Stimulated activated CD8-positive, alpha-beta memory T cell treated with anti-CD3 and anti-CD28 coated beads, Interleukin-2, amount 100 ng/mL, for 48 hours (primary cell): ENCODE data around the gene B3GNT5.
A peak's percentile ranks its signal among the peaks of the same experiment; 100 is the strongest.
"Not testable (repeated sequence)": the region's sequence is repeated elsewhere in the genome, so short reads cannot be mapped to it uniquely, and the experiment has no call there.

Experiments used
- DNase-seq, 2 donors: peaks; one replicate each; pipeline ENCODE4 v3.0.0-alpha.2; 2020; ENCODE audit warnings: low read depth in 2 of 2

Gene B3GNT5

DNA sequence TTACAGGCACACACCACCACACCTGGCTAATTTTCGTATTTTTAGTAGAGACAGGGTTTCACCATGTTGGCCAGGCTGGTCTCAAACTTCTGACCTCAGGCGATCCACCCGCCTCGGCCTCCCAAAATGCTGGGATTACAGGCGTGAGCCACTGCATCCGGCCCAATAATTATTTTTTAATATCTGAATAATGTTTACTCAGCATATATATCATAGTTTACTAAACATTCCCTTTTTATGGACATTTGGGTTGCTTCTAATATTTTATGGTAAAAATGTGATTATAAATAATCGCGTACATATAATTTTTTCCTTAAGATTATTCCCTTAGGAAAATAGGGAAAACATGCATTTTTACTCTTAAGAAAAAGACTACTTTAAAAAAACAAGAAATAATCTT lies 22.8 kb upstream of the B3GNT5 start:
- not testable (repeated sequence) for DNase-seq

DNA sequence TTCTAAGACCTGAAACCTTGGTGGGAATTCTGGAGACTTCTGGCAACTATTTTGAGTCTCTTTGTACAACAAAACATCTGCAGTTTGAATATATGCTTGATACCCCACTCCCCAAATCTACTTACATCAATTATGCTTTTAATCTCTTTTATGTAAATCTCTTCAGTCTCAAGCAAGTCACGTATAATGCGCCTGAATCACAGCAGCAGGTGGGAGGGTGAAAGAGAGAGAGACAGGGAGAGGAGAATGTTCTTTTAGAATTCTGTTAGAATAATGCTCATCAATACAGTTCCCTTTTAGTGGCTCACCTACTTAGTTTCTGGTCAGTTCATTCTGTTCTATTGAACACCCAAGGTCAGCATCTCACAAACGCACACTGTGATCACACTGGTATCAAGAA lies 22.2 kb upstream of the B3GNT5 start:
- DNase-seq = no peak

DNA sequence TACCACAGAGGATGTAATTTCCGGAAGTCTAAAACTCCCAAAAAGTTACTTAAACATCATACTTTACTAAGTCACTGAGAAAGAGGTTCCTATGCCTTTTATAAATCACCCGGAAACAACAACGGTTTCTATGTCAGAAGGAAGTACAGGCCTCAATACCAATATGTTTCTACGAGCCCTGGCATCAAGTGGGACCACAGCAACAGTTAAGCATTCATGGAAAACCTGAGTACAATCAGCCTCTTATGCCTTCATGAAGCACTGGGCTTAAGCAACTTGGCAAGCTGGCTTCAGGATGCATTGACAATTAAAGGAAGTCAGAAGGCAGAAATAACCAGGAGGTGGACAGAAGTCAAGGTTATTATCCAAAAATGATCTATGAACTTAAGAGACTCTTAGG lies 19.1 kb upstream of the B3GNT5 start:
- no peak for DNase-seq

- no peak for DNase-seq
These were observed 14.0 kb upstream of the B3GNT5 start for GRCh38 chr3:183239046-183239445.

GRCh38 chr3:183242431-183242830 lies 10.6 kb upstream of the B3GNT5 start:
- DNase-seq = no peak

DNA sequence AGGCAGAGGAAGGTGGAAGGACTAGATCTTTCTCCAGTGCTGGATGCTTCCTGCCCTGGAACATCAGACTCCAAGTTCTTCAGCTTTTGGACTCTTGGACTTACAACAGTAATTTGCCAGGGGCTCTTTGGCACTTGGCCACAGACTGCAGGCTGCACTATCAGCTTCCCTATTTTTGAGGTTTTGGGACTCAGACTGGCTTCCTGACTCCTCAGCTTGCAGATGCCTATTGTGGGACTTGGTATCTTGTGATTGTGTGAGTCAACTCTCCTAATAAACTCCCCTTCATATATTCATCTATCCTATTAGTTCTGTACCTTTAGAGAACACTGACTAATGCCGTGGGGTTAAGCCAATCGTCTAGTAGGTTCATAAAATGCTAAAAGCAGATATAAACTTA lies 8.8 kb upstream of the B3GNT5 start:
- no peak for DNase-seq

GRCh38 chr3:183244981-183245476 lies 8.0 kb upstream of the B3GNT5 start:
- no peak for DNase-seq

- no peak for DNase-seq
These were observed 6.0 kb upstream of the B3GNT5 start for GRCh38 chr3:183247011-183247589.

- no peak for DNase-seq
These were observed 3.9 kb upstream of the B3GNT5 start for GRCh38 chr3:183249006-183249718.

GRCh38 chr3:183252118-183252782 lies 803 bp upstream of the B3GNT5 start:
- no peak for DNase-seq

- peak; percentile 12 to 19 for DNase-seq
These were observed 754 bp downstream of the B3GNT5 start for GRCh38 chr3:183253528-183254486.

DNA sequence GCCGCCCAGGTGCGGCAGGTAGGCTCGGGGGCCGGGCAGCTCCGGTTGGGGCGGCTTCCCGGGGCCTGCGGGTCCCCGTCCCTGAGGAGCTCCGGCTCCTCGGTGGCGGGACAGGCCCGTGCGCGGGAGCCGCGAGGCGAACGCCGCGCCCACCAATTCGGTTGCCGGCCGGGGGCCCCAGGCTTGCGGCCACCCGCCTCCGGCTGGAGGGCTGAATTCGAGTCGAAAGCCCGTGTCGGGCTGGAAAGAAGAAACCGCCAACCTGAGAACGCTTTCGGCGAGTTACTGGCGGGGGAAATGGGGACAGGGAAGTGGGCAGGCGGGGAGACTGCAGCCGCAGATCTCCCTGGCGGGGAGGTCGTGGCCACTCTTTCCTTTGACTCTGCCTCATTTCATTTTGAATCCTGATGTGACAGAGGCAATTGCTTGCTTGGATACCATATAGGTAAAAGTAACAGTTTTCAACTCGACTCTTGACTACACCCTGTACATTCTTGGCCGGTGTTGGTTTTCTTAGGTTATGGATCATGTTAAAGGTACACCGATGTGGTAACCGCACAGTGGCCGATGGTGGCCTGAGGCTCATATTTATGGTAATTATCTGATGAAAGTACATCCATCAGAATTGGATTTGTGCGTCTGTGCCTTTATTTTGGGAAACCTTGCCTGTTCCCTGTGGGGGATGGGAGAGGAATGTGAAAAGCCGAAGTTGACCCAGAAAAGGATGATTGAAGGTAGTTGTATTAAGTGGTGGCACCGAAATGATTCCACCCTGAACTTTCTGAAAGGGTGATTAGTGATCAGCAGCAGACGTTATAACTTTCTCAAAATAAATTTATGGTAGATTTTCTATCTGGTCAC lies 1.7 kb downstream of the B3GNT5 start:
- peak; percentile 8 to 14 for DNase-seq

- DNase-seq = peak in 1 of 2 donors; percentile 8
These were observed 2.3 kb downstream of the B3GNT5 start for GRCh38 chr3:183255348-183255730.

- DNase-seq = no peak
These were observed 6.0 kb downstream of the B3GNT5 start for GRCh38 chr3:183259087-183259486.

DNA sequence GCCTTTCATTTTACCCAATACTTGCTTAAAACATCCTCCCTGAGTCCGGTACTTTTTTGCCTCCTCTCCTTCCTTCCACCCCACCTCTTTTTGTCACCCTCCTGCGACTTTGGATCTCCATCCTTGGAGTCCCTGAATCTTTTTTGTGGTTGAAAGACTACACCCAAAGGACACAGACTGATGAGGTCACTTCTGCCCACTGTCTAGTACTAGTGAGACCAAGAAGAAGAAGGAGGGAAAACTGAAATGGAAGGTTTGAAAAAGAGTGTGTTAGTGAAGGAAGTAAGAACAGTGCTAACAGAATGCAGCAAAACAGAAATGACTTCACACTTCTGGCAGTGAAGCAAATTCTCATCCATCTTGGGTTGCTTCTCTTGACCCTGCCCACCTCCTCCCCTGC lies 6.6 kb downstream of the B3GNT5 start:
- DNase-seq = no peak

- no peak for DNase-seq
These were observed 7.3 kb downstream of the B3GNT5 start for GRCh38 chr3:183260167-183260904.

GRCh38 chr3:183261151-183261724 lies 8.2 kb downstream of the B3GNT5 start:
- DNase-seq = no peak

DNA sequence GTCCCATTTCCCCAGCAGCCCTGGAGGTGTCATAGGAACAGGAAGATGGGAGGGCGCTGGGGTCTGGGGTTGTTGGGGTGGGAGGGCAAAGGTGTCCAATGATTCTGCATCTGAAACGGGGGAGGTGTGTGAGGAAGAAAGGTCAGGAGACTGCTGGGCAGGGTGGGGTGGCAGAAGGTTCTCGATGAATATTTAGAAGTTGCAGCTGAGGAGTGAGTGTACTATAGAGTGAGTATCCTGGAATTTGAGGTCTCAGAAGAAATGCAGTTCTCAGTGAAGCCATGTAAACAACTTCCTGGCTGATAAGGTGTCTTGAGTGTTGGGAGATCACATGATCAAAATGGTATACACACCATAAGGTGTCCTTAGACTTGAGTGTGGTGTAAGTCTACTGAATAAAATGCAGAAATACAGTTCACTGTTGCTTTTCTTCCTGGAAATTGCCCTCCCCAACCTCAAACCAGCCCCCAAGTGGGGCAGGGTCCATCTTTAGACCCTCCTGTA lies 9.9 kb downstream of the B3GNT5 start:
- DNase-seq = no peak

DNA sequence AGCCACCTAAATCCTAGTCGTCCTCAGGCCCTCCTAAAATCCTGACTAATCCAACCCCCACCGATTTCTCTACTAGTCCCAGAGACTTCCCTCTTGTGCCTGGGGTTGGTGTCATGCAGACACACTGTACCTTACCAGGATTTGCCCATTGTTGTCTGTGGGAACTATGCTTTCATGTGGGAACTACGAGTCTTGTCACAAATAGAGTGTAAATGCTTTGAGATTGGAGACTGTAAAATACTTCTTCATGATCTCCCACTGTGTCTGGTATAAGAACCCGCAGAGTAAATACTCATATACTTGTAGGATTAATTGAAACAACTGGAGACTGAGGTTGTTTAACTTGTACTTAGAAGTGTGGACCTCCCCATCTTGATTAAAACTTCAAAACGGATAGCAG lies 11.2 kb downstream of the B3GNT5 start:
- no peak for DNase-seq
